ENCODE measurements around the gene SLC8A3. TPM values are rescaled to one million over a fixed set of nuclear protein-coding genes. Genes with fewer than 3 reads are reported as not detected.

SLC8A3 gene
- total and polyA plus RNA-seq, 2 of the 13 experiments (the other 11 are each of a cell fraction or from before 2014, with no cell fraction given), result 0.01 to 0.02 TPM

- no peak for TF ChIP-seq PRDM4 (CRISPR knock-in tag; IDR thresholded peaks at IDR 0.05; ENCODE audit: borderline replicate concordance)
- no peak for TF ChIP-seq ZFX (CRISPR knock-in tag; IDR thresholded peaks at IDR 0.05; ENCODE audit: low read depth)
- TF ChIP-seq ZNF768 (CRISPR knock-in tag; IDR thresholded peaks at IDR 0.05), result no peak
- TF ChIP-seq ATF7 (IDR thresholded peaks at IDR 0.05), result no peak
- no peak for TF ChIP-seq ATF7 (CRISPR knock-in tag; IDR thresholded peaks at IDR 0.05)
- no peak for TF ChIP-seq ZNF318 (CRISPR knock-in tag; IDR thresholded peaks at IDR 0.05)
- no peak for TF ChIP-seq YY1 (IDR thresholded peaks at IDR 0.05; ENCODE audit: insufficient read depth, insufficient replicate concordance, low read depth, low read length)
- TF ChIP-seq RELA (CRISPR knock-in tag; IDR thresholded peaks at IDR 0.05), result no peak
- no peak for TF ChIP-seq ZNF792 (CRISPR knock-in tag; IDR thresholded peaks at IDR 0.05)
- TF ChIP-seq SALL1 (CRISPR knock-in tag; IDR thresholded peaks at IDR 0.05), result no peak
Measured at GRCh38 chr14:69996216-69996615, 192.5 kb downstream of the SLC8A3 start (continued).

Other genes starting within 250 kb of the SLC8A3 start
- 71.0 and 88.1 TPM in 2 replicates for gene COX16, start 170.7 kb upstream of the SLC8A3 start, total RNA-seq (2016; rRNA removed; fragmentation: Illumina TruSeq; extraction: Trizol)
- 12.3 and 13.5 TPM in 2 replicates for gene COX16, start 170.7 kb upstream of the SLC8A3 start, polyA plus RNA-seq (2011; rRNA removed)
- 28.6 and 43.9 TPM in 2 replicates for gene SYNJ2BP, start 228.1 kb upstream of the SLC8A3 start, total RNA-seq (2016; rRNA removed; fragmentation: Illumina TruSeq; extraction: Trizol)
- 17.0 and 18.1 TPM in 2 replicates for gene SYNJ2BP, start 228.1 kb upstream of the SLC8A3 start, polyA plus RNA-seq (2011; rRNA removed)